NCI-H146 (cell line): Measurements from ENCODE around the gene SORCS2.

Source experiments
- DNase-seq: peaks from one replicate; lab custom pipeline; 2025; lab: John Stamatoyannopoulos, UW

Gene SORCS2

GRCh38 chr4:7510538-7510937, 318.2 kb downstream of the SORCS2 start:
- DNase-seq: no peak

DNA sequence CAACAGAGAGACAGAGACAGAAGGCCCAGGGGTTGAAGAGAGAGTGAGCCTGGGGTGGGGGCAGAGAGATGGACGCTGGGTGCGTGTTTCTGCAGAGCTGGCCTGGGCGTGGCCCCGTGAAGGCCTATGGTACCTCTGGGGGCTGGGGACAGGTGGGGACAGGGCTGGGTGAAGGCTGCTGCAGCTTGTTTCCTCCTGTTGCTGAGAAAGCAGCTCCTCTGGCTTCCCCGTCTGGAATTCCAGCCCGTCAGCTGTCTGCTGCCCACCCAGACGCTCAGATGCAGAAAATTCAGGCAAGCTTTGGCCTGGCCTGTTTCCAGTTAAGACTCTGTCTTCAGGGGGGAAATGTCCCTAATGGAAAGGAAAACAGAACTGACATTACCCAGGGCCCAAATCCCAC, 319.2 kb downstream of the SORCS2 start:
- no peak for DNase-seq

DNA sequence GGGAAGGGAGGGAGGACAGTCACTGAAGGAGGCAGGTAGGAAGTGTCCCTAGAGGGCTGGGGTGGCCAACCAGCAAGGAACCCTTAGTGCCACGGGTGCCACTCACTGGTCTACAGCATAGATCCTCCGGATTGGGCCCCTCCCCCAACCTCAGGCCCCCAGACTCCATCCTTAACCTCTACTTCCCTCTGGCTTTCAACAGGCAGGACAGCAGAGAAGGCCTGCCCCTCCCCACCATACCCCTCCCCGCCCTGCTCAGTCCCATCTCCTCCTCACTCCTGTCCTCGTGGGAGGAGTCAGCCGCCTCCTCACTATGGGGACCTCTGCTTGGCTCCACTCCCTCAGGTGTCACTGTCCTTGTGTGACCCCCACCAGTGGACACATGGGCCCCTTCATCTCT, 320.1 kb downstream of the SORCS2 start:
- no peak for DNase-seq

GRCh38 chr4:7512946-7513345, 320.6 kb downstream of the SORCS2 start:
- no peak for DNase-seq

- DNase-seq: no peak
Measured at GRCh38 chr4:7513671-7514070, 321.3 kb downstream of the SORCS2 start.

DNA sequence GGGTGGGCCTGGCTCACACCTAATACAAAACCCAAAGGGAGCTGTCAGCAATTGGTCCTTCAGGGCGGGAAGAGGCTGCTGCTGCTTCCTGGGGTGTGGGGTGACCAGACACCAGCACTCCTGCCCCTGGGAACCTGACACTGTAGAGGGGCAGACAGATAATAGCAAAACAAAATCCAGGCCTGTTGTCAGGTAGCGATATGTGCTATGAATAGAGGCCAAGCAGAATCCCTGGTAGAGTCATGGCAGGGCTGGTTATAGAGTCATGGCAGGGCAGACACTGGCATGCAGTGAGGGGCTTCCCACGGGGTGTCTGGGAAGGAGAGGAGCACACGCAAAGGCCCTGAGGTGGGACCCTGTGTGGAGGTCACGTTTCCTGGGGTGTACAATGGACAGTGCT, 321.9 kb downstream of the SORCS2 start:
- DNase-seq: no peak

DNA sequence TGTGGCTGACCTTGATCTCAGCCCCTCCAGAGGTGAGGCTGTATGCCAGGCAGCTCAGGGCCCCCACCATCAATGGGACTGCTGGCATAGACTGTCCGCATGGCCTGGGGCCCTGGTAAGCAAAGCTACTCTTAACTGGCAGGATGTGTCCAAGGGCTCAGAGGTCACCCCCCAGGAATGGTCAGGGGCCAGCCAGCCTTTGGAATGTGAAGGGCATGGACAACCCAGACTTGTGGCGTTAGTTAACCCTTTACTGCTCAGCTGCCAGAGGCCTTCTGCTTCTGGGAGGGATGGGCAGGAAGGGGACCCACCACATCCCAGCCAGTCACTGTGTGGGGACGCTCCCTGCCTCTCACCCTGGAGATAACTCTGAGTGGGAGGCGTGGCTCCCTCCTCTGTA, 322.5 kb downstream of the SORCS2 start:
- no peak for DNase-seq

DNA sequence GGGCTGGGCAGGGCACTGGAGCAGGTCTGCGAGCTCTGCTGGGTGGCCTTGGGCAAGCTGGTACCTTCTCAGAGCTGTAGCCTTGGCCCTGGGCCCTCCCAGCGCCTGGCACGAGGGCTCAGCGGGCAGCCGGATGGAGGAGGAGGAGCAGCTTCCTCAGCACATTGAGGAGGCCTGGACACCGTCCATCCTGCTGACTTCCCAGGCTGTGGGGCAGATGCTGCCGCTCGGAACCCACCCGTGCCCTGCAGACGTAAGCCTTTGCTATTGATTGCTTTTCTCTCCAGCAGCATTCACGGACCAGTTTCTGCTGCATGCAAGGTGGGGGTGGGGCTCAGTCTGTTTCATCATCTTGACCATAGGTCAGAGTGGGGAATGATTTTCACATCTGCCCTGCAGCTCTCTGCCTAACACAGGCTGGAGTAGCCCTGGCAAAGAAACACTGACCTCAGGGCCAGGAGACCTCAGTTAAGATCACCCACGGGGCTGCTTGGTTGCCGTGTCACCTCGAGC, 323.1 kb downstream of the SORCS2 start:
- no peak for DNase-seq

DNA sequence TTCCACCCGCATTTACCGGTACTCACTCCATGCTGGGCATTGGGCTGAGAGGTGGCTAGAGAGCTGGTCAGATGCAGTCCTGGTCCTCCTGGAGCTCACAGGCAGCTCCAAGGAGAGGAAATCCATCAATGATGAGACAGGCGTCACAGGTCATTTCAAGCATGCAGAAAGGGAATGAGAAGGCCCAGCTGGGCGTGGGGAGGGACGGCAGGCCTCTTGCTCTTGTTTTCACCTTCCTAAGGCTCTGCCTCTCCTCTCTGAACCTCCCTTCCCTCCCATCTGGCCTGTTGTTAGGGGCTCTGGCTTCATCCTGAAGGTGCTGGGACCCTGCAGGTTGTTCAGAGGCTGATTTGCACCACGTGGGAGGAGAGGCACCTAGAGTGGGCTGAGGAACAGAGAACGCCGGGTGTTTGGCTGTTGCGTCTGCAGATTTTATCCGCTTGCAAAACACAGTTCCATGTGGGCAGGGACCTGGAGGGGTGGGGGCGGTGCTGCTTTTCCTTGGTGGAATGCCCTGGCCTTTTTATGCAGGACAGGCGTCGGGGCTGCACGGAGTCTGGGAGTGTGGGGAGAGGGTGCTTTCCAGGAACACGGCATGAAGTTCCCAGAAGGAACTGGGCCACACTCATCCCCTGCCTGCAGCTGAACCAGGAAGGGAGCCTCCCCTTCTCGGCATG, 323.9 kb downstream of the SORCS2 start:
- DNase-seq: no peak

GRCh38 chr4:7516773-7517144, 324.4 kb downstream of the SORCS2 start:
- DNase-seq: no peak

- no peak for DNase-seq
Measured at GRCh38 chr4:7518871-7519637, 326.7 kb downstream of the SORCS2 start.

DNA sequence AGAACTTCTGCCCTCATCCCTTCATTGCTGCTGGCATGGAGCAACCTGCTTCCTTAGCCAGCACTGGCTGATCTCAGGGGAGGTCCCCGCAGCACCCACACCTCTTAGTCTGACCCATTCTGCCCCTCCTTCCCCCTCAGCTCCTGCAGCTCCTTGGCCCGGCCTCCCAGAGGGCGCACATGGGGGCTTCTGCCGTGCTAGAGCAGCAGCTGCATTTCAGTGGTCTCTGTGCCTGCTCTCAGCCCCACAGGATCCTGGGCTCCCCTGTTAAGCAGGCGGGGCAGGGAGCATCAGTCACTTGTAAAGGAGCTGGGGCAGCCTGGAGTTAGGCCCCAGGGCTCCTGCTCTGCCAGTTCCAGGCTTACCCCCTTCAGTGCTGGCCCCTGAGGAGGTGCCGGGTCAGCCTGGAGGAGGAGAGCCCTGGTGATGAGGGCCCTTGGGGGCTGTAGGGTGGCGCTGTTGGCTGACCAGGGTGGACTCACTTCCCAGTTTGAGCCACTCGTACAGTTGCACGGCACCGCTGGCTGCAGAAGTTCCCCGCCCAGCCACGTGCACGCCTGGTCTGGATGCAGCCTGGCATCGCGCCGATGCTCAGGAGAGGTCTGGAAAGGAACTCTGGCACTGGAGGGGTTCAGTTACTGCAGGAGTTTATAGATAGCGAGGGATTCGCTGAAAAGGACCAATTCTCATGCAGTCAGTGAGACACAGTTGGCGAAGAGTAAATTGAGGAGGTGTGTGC, 327.5 kb downstream of the SORCS2 start:
- no peak for DNase-seq

GRCh38 chr4:7521666-7522065, 329.3 kb downstream of the SORCS2 start:
- DNase-seq: no peak

DNA sequence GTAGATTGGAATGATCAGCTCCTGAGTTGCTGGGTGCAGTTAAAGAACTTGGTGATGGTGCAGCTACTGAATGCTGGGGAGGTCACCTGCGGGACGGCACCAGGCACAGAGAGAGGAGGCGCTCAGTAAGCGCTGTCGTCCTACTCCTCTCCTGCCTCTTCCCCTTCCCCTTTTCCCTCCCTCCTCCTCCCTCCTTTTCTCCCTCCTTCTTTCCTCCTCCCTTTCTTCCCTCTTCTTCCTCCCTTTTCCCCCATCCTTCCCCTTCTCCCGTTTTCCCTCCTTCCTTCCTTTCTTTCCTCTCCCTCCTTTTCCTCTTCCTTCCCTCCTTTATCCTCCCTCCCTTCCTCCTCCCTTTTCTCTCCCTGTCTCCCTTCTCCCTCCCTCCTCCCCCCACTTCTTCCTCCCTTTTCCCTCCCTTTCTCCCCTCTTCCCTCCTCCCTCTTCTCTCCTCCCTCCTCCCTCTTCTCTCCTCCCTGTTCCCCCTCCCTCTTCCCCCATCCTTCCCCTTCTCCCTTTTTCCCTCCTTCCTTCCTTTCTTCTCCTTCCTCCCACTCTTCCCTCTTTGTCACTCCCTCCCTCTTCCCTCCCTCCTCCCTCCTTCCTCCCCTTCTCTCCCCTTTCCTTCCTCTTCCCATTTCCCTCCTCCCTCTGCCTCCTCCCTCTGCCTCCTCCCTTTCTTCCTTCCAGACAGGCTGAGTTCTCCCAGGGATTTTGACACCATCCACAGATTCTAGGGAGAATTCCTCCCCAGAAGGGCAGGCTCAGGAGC, 330.3 kb downstream of the SORCS2 start:
- DNase-seq: no peak

DNA sequence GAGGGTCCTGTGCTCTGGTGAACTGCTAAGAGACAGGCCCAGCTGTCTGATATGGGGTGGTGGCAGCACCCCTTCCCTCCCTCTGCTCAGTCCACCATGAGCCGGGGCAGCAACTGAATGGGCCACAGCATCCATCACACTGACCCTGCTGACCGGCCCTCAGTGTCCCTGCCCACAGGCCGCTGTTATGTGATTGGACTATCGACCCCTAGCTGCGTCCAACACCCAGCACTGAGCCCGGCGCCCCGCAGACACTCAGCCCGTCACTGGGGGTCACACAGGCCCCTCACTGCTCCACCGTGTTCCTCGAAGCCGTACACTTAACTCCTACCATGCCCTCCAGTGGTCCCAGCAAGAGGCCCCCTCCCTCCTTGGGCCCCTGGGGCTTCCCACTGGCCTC, 331.2 kb downstream of the SORCS2 start:
- DNase-seq: no peak

DNA sequence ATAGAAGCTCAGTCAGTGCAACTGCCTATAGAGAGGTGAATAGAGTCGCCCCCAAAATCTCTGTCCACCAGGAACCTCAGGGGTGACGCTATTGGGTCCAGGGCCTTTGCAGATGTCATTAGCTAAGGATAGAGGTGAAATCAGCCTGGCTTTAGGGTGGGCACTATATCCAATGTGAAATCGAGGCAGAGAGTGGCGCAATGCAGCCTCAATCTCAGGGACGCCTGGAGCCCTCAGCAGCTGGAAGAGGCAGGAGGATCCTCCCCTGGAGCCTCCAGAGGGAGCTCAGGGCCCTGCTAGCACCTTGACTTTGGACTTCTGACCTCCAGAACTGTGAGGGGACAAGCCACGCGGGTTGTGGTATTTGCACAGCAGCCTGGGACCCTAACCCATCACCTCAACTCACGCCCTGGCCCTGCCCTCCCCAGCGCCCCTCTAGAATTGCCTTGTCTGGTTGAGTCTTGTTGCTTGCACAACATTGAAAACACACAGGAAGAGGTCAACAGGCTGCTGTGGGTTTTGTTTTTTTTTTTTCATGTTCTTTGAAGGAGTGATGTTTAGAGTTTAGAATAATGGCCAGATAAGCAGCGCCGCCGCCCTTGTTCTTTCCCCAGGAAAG, 331.8 kb downstream of the SORCS2 start:
- DNase-seq: no peak

DNA sequence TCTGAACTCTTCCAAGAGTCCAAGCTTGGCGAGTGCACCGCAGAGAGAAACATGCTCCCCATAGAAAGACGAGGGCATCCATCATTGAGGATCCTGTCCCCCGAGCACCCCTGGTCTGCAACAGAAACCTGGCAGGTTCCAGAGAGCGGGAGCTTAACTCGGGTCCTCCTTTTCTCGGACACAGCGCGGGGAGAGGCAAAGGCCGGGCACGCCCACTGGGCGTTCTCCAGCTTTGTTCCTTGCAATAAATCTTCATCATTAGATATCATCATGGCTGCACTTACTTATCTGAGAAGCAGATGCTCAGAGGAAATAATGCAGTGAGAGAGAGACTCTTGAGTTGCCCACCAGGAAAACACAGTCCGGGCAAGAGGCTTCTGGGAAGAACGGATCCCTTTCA, 332.5 kb downstream of the SORCS2 start:
- DNase-seq: no peak

DNA sequence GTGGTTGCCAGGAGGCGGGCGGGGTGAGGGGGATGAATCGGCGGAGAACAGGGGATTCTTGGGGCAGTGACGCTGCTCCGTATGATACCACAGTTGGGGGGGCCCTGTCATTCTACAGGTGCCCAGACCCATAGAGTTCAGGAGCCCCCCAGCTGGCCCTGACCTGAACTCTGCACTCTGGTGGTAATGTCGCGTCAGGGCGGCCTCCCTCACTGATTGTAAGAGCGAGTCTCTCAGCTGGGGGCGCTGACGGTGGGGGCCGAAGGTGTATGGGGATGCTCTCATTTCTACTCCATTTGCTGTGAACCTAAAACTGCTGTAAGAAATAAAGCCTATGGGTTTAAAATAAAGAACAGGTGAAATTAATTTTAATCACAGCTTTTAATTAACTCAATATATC, 334.2 kb downstream of the SORCS2 start:
- DNase-seq: no peak

DNA sequence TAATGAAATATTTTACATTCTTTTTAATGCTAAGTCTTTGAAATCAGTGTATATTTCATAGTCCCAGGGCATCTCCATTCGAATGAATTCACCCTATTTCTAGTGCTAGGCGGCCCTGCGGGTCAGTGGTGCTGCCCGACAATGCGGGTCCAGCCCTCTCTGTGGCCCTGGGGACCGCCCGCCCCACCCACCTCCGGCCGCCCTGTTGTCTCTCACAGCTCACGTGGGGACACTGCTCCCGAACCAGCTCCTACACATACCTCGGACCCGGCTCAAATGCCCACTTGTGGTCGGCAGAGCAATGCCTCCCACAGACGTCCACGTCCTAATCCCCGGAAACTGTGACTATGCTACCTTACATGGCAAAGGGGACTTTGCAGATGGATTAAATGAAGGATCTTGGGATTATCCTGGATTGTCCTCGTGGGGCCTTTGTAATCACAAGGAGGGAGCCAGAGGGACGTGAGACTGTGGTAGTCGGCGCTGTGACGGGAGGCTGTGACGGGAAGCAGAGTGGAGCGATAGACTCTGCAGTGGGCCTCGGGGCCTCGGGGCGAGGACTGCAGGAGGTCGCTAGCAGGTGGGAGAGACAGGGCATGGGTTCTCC, 334.7 kb downstream of the SORCS2 start:
- DNase-seq: no peak

- no peak for DNase-seq
Measured at GRCh38 chr4:7529368-7530080, 337.2 kb downstream of the SORCS2 start.

DNA sequence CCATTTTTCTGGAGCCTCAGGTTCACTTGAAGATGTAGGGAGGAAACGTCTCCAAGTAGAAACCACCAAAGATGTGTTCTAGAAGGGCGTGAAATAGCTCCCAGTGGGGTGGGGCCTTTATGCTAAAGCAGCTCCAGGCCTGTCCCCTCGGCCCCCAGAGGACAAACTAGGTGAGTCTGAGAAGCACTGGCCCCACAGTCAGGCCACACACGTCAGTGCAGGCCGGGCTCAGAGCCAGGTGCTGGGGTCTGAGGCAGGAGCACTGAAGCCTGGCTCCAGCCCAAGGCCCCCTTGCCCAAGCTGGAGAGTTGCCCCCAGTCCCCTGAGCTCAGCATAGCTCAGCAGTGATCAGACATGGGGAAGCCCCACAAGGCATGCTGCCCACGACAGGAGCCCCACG, 337.7 kb downstream of the SORCS2 start:
- DNase-seq: no peak
